GM21619 (cell line): ENCODE measurements around the gene KLK15.

ENCODE experiments used
- ATAC-seq: cut with Tn5 transposase; IDR thresholded peaks from one replicate; pipeline ENCODE4 v1.9.1; 2021; ENCODE audit not compliant: unreplicated experiment

Gene KLK15

DNA sequence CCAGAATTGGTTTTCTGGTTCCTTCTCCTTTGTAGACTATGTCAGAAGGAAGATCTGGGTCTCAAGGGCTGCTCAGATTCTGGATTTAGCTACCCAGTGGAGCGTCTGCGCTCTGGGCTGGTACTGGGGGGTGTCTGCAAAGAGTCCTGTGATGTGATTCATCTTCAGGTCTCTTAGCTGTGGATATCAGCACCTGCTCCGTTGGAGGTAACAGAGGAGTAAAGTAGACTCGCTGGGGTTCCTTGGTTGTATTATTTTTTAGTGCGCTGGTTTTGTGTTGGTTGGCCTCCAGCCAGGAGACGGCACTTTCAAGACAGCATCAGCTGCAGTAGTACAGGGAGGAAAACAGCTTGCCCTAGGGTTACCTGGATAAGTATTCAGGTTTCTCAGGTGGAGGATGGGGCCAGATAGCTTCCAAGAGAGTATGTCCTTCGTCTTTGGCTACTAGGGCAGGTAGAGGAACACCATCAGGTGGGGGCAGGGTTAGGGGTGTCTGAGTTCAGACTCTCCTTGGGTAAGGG is 10.4 kb upstream of the KLK15 start:
- no peak for ATAC-seq

DNA sequence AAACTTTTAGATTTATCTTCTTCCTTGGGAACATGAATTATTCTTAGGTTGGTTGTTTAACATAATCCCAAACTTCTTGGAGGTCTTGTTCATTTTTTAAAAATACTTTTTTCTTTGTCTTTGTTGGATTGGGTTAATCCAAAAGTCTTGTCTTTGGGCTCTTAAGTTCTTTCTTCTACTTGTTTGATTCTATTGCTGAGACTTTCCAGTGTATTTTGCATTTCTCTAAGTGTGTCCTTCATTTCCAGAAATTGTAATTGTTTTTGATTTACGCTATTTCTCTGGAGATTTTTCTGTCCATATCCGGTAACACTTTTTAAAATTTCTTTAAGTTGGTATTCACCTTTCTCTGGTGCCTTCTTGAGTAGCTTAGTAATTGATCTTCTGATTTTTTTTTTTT is 9.8 kb upstream of the KLK15 start:
- ATAC-seq, result no peak

DNA sequence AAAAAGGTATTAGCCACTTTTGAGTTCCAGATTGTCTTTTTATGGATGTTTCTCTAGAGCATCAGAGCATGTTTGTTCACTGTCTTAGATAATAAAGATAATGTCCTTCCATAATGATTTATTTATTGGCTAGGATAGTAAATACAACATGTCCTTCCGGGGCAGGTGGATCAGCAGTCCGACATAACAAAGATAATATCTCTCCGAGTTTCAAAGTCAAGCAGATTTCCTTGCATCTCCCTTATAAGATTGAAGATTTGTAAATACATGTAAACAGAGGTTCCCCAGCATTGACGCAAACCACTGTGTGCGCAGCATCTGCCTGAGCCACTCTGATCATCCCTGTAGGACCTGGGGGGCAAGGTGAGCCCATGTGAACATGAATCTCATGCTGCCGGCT is 8.8 kb upstream of the KLK15 start:
- no peak for ATAC-seq

DNA sequence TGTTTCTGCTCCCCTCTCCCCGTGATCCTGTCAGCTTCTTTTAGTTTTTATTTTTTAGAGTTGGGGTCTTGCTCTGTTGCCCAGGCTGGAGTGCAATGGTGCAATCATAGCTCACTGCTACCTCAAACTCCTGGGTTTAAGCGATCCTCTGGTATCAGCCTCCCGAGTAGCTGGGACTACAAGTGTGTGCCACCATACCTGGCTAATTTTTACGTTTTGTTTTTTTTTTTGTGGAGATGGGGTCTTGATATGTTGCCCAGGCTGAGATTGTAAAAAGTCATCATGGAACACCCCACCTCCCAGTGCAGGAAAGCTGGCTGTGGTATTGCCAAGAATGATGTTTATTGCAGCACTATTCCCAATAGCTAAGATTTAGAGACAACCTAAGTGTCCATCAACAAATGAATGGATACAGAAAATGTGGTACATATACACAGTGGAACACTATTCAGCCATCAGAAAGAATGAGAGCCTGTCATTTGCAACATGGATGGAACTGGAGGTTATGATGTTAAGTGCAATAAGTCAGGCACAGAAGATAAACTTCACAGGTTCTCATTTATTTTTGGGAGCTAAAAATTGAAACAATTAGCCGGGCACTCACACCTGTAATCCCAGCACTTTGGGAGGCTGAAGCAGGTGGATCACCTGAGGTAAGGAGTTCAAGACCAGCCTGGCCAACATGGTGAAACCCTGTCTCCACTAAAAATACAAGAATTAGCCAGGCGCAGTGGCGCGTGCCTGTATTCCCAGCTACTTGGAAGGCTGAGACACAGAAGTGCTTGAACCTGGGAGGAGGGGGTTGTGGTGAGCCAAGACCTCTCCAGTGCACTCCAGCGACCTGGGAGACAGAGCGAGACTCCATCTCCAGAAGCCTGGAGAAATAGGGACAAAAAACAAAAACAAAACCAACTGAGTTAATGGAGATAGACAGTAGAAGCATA is 6.6 kb upstream of the KLK15 start:
- no peak for ATAC-seq

GRCh38 chr19:50838239-50838638 is 4.9 kb upstream of the KLK15 start:
- no peak for ATAC-seq

DNA sequence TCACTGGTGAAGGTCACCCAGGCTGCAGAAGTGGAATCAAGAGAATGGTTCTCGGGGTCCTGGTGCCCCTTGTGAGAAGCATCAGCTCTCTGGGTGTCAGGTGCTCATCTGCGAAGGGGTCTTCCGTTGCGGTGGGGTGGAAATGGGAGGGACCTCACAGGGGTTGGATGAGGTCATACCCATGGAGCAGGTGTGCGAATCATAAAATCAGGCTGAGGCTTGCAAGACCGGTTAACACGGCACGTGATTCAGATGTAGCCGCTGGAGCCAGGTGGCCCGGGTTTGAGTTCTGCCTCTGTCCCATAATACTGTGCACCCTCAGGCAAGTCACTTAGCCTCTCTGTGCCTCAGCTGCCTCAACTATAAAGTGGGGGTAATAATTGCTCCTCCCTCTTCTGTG is 3.9 kb upstream of the KLK15 start:
- ATAC-seq, result no peak

- no peak for ATAC-seq
These were observed 3.3 kb upstream of the KLK15 start for GRCh38 chr19:50836543-50837195.

- peak; percentile 74 for ATAC-seq
These were observed 2.6 kb upstream of the KLK15 start for GRCh38 chr19:50835785-50836542.

DNA sequence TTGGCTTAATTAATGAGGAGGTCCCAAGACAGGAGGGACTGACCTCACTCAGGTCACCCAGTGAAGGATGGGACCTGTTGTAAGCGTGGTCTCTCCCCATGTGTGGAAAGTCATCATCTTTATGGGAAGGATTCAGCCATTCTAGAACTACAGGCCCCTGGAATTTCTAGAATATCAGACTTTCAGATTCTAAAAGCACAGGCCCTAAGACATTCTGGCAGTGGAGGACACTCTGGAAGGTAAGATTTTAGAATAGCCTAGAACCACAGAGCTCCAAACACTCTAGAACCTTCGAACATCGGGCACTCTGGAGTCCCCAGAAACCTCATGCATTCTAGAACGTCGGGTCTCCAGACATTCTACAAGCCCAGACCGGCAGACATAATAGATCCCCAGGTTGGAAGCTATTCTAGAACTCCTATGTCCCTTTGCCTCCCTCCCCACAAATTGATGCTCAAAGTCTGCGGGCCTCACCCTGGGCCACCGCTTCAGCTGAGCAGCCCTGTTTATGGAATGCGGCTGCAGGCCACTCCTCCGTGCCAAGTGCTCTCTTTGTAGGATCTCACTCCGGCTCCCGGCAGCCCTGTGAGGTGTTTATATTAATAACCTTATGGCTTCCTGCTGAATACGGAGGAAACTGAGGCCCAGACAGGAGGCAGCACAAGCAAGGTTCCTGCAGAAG is 1.9 kb upstream of the KLK15 start:
- no peak for ATAC-seq

- ATAC-seq, result no peak
These were observed 411 bp upstream of the KLK15 start for GRCh38 chr19:50833802-50834167.

DNA sequence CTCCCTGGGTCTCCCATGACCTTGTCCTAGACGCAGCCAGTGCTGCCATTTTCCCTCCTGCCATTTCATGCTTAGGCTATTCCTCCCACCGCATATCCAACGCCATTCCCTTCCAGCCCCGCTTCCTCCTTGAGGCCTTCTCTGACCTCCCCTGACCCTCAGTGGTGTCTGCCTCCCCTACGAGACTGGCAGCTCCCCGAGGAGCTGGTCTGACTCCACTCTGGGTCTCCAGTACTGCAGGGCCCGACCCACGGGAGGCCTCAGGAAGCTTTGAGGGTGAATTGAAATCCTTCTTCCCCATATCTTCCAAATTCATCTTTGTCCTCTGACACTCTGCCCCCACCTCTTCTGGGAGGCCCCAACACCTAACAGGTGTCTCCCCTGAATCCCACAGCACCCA is 708 bp downstream of the KLK15 start:
- no peak for ATAC-seq

- no peak for ATAC-seq
These were observed 2.4 kb downstream of the KLK15 start for GRCh38 chr19:50831026-50831396.

DNA sequence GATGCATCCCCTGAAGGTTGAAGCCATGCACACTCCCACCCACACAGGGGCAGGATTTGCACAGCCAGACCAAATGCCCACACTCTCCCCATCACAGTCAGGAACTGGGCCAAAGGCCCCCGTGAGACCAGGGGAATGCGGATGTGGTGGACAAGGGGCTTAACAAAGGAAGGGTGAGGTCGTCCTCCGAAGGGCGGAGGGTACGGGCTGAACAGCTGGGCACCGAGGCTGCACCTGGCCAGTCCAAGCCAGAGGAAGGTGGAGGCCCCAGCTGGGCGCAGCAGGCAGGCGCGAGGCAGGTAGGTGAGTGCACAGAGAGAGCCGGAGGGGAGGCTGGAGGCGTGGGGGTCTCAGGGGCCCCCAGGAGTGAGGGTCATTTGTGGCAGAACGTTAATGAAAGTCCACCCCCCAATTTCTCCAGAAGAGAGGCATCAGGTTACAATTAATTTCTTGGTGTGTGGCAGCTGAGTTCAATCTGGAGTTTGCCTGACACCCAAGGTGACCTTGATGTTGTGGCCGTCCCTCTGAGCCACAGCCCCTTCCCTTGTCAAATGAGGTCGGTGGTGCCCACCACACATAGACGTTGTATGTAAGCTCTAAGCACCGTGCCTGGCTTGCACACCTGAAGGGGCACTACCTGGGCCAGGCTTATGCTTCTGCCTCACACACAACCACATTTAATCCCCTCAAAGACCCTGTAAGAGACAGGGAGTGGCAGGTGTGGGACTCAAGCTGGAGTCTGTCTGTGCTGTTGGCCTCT is 2.9 kb downstream of the KLK15 start:
- ATAC-seq, result no peak

DNA sequence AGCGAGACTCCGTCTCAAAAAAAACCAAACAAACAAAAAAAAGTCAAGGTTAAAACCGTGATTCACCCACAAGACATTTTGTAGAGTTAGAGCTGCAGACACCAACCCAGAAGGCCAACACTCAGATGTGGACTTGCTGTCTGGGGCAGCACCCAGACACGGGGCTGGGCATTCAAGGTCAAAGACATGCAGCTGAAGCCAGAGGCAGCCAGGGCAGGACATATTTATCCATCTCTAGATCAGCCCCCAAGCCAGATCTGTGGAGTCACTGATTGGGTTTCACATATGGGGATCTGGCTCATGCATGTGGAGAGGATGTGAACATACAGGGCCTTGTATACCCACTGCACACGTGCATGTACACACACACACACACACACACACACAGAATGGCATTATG is 3.6 kb downstream of the KLK15 start:
- no peak for ATAC-seq

GRCh38 chr19:50827476-50827875 is 5.9 kb downstream of the KLK15 start:
- ATAC-seq, result no peak

- ATAC-seq, result no peak
These were observed 6.7 kb downstream of the KLK15 start for GRCh38 chr19:50826492-50827240.

DNA sequence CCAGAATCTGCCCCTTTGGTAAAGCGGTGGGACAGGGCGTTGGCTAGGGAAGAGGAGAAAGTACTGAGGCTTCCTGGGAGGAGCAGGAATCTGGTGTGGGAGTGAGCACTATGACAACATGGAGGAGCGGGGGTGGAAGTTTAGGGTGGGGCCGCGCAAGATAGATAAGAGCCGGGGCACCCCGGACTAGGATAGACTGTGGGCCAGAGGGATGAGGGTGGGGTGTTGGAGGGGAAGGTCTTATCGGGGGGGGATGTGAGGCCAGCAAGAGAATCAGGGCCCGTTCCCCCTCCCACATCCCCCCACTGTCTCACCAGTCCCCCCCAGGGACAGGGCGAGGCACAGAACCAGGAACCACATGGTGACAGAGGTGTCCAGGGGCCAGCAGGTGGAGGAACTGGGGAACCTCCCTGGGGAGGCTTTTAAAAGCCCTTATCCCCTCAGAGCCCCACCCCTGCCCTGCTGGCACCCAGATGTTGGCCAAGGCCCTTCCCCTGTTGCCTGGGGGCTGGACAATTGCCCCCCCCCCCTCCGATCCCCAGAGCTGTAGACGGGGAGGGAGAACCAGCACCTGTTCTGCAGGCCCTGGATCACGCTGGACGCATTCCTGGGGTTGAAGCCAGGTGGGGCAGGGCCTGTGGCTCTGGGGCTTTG is 9.9 kb downstream of the KLK15 start, which contains the start of gene KLK1:
KLK1 (minus strand) TSS at position 399 of the 654 bp plus-strand sequence; CDS start at position 360, 39 bp downstream.
- no peak for ATAC-seq

DNA sequence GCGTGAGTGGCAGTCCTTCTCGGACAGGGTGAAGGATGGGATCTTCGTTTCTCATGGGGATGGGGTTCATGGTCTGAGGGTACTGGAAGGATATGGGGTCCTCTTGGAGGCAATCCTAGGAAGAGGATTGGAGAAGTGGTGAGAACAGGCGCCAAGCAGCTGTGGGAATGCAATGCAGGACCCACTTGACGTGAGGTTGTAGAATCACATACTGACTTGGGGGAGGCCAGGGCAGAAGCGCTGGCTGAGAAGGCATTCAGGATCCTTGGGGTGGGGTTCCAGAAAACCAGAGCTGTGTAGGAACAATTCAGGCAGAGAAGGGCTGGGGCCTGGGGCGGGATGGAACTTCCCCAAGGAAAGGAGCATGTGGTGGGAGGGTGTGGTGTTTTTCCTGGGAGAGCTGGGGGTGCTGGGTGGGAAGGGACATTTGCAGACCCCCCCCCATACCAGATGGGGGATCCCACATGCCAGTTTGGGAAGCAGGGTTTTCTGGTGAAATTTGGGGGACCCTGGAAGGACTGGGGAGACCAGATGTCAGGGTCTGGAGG is 10.6 kb downstream of the KLK15 start:
- no peak for ATAC-seq

DNA sequence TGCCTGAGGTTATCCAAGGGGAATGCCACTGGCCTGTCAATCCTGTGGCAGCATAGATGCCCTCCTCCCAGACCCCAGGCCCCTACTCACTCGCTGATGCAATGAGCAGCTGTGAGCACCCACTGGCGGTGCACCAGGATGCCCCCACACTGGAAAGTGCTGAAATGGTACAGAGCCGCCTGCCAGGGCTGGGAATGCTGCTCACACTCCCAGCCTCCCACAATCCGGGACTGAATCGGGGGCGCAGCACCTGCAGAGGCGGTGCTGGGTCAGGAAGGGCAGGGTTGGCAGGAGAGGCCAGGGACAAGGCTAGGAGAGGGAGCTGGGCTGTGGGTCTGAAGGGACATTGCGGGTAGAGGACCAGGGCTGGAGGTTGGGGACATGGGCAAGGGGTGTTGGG is 11.8 kb downstream of the KLK15 start:
- ATAC-seq, result no peak
